H1 (cell line): ENCODE data around the gene ZNF763. TPM values are rescaled to one million over a fixed set of nuclear protein-coding genes. Genes with fewer than 3 reads are reported as not detected.

ENCODE experiments used
- MAFK ChIP-seq: IDR thresholded peaks from 2 replicates; pipeline ENCODE4 v1.6.1; 2012; ENCODE audit warnings: low read depth, mild to moderate bottlenecking, improper control_type of control experiment, low read length
- NANOG ChIP-seq: IDR thresholded peaks from 2 replicates; pipeline ENCODE4 v1.6.1; 2011; ENCODE audit warnings: low read length, low read depth, mild to moderate bottlenecking, inconsistent platforms; ENCODE audit not compliant: insufficient read depth, poor library complexity, severe bottlenecking
- RBBP5 ChIP-seq: IDR thresholded peaks from 2 replicates; pipeline ENCODE4 v1.7.1; 2012; ENCODE audit warnings: low read depth, mild to moderate bottlenecking, inconsistent platforms, low read length, moderate library complexity, borderline replicate concordance
- SP4 ChIP-seq: IDR thresholded peaks from 2 replicates; pipeline ENCODE4 v1.6.1; 2012; ENCODE audit warnings: low read length, inconsistent platforms
- polyA plus RNA-seq, 7 experiments: library from polyadenylated mRNA; depleted of rRNA in 3 of 7; stranded (reverse) in 5 of 7; unstranded in 2 of 7; fragments of >200 nt in 5 of 7; fragments of 200-250 nt in 2 of 7; gene quantifications; 1 replicate in 5 of 7; 2 replicates in 1 of 7; 4 replicates in 1 of 7; pipeline versions ENCODE4 v1.2.1 to v1.2.3, GENCODE V29; 2011 to 2013; ENCODE audit warnings: missing spikeins in 2 of 7, mixed read lengths in 2 of 7
- total RNA-seq: library from RNA; stranded (reverse); fragmentation: NEBNext Ultra II Directional; extraction: Animal tissue kit (Norgen Biotek cat#: 25700); gene quantifications from 2 replicates; pipeline ENCODE4 v1.2.1, GENCODE V29; 2021
- TF ChIP-seq, protein P1 (sequence below): IDR thresholded peaks from 2 replicates; pipeline ENCODE4 v1.6.1; 2011; ENCODE audit warnings: low read length, improper control_type of control experiment
- TF ChIP-seq, protein P2 (sequence below): fragments of 300-600 bp; sonication (generic); IDR thresholded peaks from 2 replicates; pipeline ENCODE4 v1.7.1; 2012; ENCODE audit warnings: low read length, moderate library complexity, mild to moderate bottlenecking, inconsistent platforms; ENCODE audit not compliant: insufficient replicate concordance

Gene ZNF763
- total and polyA plus RNA-seq, 2 of the 8 experiments (the other 6 are each of a cell fraction or from before 2014, with no cell fraction given) = 0.39 to 1.7 TPM

DNA sequence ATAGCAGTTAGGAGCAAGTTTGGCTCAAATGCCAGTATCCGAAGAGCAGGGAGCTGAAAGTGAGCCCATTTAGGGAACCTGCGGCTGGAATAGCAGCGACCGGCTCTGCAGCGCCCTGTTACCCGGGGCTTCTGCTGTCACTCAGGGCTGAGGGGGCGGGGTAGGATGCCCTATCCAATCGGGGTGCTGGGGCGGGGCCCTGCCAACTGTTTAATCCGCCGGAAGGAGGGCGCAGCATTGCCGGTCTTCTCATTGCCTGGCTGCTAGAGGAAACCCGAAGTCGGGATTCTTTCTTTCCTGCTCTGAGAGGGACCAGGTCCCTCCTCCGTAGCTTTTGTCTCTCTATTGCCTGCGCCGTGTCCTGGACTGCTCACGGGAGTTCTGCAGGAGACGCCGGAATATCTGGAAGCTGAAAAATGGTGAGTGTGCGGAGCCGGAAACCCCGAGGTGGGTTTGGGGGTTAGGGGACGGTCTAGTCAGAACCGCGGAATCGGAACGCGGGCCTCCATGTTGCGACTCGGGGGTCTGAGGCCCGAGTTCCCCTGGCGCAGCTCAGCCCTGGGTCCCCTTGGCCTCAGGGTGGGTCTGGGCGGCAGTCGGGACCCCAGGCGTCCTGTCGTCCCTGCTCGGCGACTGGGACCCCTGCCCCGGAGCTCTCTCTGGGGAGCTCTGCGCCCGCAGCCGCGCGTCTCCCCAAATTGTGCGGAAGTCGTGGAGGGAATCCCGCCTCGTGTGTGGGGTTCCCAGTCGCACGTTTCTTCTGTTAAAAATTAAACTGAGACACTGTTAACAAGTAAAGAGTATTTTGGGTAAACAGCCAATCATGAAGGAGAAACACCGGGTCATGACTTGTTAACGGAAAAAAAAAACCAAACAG lies 22.8 kb downstream of the ZNF763 start (continued):
- TF ChIP-seq RBBP5 (no peak), MAFK (no peak), SP4 (no peak), NANOG (no peak)
- TF ChIP-seq, protein P1, sequence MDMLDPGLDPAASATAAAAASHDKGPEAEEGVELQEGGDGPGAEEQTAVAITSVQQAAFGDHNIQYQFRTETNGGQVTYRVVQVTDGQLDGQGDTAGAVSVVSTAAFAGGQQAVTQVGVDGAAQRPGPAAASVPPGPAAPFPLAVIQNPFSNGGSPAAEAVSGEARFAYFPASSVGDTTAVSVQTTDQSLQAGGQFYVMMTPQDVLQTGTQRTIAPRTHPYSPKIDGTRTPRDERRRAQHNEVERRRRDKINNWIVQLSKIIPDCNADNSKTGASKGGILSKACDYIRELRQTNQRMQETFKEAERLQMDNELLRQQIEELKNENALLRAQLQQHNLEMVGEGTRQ = no peak
- TF ChIP-seq, protein P2, sequence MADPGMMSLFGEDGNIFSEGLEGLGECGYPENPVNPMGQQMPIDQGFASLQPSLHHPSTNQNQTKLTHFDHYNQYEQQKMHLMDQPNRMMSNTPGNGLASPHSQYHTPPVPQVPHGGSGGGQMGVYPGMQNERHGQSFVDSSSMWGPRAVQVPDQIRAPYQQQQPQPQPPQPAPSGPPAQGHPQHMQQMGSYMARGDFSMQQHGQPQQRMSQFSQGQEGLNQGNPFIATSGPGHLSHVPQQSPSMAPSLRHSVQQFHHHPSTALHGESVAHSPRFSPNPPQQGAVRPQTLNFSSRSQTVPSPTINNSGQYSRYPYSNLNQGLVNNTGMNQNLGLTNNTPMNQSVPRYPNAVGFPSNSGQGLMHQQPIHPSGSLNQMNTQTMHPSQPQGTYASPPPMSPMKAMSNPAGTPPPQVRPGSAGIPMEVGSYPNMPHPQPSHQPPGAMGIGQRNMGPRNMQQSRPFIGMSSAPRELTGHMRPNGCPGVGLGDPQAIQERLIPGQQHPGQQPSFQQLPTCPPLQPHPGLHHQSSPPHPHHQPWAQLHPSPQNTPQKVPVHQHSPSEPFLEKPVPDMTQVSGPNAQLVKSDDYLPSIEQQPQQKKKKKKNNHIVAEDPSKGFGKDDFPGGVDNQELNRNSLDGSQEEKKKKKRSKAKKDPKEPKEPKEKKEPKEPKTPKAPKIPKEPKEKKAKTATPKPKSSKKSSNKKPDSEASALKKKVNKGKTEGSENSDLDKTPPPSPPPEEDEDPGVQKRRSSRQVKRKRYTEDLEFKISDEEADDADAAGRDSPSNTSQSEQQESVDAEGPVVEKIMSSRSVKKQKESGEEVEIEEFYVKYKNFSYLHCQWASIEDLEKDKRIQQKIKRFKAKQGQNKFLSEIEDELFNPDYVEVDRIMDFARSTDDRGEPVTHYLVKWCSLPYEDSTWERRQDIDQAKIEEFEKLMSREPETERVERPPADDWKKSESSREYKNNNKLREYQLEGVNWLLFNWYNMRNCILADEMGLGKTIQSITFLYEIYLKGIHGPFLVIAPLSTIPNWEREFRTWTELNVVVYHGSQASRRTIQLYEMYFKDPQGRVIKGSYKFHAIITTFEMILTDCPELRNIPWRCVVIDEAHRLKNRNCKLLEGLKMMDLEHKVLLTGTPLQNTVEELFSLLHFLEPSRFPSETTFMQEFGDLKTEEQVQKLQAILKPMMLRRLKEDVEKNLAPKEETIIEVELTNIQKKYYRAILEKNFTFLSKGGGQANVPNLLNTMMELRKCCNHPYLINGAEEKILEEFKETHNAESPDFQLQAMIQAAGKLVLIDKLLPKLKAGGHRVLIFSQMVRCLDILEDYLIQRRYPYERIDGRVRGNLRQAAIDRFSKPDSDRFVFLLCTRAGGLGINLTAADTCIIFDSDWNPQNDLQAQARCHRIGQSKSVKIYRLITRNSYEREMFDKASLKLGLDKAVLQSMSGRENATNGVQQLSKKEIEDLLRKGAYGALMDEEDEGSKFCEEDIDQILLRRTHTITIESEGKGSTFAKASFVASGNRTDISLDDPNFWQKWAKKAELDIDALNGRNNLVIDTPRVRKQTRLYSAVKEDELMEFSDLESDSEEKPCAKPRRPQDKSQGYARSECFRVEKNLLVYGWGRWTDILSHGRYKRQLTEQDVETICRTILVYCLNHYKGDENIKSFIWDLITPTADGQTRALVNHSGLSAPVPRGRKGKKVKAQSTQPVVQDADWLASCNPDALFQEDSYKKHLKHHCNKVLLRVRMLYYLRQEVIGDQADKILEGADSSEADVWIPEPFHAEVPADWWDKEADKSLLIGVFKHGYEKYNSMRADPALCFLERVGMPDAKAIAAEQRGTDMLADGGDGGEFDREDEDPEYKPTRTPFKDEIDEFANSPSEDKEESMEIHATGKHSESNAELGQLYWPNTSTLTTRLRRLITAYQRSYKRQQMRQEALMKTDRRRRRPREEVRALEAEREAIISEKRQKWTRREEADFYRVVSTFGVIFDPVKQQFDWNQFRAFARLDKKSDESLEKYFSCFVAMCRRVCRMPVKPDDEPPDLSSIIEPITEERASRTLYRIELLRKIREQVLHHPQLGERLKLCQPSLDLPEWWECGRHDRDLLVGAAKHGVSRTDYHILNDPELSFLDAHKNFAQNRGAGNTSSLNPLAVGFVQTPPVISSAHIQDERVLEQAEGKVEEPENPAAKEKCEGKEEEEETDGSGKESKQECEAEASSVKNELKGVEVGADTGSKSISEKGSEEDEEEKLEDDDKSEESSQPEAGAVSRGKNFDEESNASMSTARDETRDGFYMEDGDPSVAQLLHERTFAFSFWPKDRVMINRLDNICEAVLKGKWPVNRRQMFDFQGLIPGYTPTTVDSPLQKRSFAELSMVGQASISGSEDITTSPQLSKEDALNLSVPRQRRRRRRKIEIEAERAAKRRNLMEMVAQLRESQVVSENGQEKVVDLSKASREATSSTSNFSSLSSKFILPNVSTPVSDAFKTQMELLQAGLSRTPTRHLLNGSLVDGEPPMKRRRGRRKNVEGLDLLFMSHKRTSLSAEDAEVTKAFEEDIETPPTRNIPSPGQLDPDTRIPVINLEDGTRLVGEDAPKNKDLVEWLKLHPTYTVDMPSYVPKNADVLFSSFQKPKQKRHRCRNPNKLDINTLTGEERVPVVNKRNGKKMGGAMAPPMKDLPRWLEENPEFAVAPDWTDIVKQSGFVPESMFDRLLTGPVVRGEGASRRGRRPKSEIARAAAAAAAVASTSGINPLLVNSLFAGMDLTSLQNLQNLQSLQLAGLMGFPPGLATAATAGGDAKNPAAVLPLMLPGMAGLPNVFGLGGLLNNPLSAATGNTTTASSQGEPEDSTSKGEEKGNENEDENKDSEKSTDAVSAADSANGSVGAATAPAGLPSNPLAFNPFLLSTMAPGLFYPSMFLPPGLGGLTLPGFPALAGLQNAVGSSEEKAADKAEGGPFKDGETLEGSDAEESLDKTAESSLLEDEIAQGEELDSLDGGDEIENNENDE = no peak
